ENCODE results near the gene SMIM3.
A peak's percentile ranks its signal among the peaks of the same experiment; 100 is the strongest.
"Not testable (repeated sequence)": the region's sequence is repeated elsewhere in the genome, so short reads cannot be mapped to it uniquely, and the experiment has no call there.

Gene SMIM3

DNA sequence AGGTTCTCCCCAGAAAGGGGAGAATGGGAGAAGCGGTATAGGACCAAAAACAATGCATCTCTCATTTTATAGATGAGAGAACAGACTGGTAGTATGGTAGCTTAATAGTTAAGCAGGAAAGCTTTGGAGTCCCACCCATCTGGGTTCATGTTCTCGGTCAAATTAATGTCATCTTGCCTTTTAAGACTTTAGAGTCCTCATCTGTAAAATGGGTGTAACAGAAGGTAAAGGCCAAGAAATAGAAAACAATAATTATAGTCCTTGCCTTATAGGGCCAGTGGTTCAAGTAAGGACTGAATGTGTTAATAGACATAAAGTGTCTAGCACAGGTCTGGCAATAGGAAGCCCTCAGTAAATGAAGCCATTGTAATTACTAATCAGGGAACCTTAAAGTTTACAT lies 16.4 kb downstream of the SMIM3 start:
- DNase-seq: no peak

DNA sequence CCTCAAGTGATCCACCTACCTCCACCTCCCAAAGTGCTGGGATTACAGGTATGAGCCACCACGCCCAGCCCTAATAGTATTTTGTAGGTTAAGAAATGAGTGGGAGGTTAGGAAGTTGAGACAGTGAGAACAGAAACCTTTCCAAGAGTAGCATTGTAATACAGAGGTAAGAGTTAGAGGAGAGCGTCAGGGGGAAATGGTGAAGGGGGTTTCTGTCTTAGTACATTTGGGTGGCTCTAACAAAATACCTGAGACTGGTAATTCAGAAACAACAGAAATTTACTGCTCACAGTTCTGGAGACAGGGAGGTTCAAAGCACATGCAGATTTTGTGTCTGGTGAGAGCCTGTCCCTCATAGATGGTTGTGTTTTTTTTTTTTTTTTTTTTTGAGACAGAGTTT lies 18.8 kb downstream of the SMIM3 start:
- no peak for DNase-seq

DNA sequence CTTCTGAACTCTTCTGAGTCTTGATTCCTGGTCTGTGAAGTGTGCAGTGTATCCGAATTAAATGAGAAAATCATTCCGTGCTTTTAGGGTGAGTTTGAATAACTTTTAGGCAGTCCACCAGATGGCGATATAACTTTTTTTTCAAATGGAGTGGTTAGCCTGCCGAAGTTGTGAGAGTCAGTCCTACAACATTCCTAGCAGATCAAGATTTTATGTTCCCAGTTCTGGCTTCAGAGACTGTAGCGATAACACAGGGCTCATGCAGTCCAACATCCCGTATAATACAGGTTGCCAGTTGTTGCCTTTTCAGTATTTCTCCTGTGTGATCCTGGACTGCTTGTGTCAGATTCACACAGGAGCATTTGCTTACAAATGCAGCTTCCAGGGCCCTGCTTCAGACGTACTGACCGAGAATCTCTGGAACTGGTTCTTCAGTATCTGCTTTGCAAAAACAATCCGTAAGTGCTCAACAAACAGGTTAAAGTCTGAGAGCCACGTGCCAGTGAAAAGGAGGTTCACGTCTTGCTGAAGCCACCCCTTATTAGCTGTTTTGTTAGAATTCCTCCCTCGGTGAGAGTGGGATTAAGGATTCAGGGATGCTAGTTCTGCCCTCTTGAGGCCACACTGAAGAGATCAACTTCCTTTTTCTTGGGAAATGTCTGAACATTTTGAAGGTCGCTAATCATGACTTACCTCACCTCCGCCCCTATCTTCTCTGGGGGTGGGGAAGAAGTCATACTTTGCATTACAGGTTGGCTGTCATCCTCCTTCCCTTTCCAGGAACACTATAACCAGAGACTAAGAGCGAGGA lies 22.8 kb downstream of the SMIM3 start:
- peak in 1 of 2 donors; percentile 41 for DNase-seq

DNA sequence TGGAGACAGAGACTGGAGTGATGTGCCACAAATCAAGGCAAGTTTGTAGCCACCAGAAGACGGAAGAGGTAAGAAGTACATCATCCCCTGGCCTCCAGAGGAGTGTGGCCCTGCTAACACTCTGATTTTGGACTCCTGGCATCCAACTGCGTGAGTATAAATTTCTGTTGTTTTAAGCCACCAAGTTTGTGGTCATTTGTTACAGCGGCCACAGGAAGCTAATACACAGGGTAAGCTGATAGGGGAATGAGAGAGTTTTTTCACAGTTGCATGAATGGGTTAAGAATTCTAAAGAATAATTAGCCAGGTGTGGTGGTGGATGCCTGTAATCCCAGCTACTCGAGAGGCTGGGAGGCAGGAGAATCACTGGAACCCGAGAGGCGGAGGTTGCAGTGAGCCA lies 25.8 kb downstream of the SMIM3 start:
- DNase-seq: no peak

DNA sequence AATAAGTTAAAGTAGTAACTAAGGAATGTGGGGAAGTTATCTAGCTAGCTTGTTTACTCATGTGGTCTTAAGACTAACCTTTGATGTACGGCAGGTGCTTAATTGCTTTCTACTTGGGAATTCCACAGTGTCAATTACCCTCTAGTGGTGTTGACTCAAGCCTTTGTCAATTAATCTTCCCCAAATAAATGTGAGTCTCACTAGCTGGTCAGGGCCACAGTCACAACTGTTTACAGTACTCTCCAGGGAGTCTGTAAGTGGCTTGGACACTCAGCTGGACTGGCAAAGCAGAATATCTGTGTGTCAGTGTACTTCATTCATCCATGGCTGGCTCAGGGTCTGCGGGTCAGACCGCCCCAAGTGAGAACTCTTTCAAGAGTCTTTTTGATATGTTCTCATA lies 30.8 kb downstream of the SMIM3 start:
- no peak for DNase-seq

DNA sequence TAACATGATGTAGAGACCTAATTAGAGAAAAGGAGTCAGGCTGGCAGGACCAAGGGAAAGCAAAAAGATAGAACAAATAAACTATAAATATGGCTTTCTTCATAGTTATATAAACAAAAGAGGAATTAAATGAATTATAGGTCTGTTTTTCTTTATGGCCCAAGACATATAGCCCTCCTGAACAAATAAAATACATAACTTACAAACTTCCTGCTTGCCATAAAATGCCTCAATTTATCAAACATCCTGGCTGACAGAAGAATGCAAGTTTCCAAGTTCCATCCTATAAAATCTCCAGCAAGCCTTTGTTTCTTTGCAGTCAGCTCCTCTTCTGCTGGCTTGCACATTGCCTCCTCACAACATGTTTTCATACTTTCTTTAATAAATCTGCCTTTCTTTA lies 36.5 kb downstream of the SMIM3 start:
- no peak for DNase-seq

DNA sequence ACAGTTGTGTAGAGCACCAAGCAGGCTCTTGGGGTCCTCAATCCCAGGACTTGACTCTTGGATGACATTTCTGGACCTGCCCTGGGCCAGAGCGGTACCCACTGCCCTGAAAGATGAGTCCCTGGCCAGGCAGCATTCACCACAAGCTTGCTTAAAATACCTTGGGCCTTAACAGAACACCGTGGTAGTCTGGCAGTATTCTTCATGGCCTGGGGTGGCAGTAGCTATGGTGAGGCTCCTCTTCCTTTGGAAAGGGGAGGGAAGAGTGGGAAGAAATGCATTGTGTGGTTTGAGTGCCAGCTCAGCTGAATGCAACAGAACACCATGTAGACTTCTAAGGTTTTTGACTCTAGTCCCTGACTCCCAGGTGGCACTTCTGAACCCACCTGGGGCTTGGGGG lies 38.4 kb downstream of the SMIM3 start:
- DNase-seq: no peak

DNA sequence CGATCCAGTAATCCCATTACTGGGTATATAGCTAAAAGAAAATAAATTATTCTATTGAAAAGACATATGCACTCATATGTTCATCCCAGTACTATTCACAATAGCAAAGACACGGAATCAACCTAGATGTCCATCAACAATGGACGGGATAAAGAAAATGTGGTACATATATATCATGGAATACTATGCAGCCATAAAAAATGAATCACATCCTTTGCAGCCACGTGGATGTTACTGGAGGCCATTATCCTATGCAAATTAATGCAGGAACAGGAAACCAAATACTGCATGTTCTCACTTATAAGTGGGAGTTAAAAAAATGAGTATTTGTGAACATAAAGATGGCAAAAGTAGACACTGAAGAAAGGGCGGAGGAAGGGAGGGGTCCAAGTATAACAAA lies 51.2 kb downstream of the SMIM3 start:
- no peak for DNase-seq

DNA sequence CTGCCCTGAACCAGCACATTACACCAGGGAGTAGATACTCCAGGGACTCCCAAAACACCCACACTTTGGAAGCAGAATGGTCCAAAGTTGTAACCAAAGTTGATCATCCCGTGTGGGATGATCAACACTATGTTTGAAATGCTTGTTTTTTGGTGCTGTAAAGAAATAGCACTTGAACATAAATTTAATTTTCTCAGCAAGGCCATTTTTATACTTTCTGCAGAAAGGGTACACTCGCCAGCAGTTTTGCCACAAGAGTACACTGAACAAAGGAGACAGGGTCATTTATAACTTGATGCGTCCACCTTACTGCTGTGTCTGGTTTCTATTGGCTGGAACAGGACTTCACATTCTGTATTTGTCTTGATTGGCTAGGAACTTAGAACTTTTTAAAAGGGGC lies 53.3 kb downstream of the SMIM3 start:
- DNase-seq: not testable (repeated sequence)

DNA sequence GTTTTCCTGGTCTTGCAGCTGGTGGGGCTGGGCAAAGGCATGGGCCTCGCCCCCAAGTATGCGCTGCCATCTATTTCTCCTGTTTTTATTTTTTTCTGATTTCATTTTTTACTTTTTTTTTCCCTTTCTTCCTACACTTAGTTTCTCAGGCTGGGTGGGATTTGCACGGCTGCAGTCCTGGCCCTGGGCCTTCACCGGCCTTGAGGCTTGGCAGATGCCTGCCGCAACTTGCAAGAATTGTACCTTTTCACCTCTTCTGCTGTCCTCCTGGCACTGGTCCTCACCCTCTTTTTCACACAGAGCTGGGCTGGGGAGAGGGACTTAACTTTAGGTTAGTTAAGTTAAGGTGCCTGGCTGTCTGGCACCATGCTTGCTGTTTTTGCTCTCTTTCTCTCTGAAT lies 57.5 kb downstream of the SMIM3 start:
- no peak for DNase-seq

DNA sequence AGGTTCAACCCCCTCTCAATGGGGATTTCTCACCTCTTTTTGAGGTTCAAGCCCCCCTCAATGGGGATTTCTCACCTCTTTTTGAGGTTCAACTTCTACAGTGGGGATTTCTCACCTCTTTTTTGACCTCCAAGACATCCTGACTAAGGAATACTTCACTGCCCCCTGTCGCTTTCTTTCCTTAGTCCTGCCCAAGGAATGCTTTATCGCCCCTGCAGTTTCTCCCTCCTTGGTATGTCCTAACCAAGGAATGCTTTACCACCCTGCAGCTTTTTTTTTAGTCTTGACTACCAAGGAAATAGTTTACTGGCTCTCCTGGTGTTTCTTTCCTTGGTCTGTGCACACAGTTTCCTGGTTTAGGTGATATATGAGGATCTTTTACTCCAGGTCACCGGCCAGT lies 58.1 kb downstream of the SMIM3 start:
- DNase-seq: no peak

DNA sequence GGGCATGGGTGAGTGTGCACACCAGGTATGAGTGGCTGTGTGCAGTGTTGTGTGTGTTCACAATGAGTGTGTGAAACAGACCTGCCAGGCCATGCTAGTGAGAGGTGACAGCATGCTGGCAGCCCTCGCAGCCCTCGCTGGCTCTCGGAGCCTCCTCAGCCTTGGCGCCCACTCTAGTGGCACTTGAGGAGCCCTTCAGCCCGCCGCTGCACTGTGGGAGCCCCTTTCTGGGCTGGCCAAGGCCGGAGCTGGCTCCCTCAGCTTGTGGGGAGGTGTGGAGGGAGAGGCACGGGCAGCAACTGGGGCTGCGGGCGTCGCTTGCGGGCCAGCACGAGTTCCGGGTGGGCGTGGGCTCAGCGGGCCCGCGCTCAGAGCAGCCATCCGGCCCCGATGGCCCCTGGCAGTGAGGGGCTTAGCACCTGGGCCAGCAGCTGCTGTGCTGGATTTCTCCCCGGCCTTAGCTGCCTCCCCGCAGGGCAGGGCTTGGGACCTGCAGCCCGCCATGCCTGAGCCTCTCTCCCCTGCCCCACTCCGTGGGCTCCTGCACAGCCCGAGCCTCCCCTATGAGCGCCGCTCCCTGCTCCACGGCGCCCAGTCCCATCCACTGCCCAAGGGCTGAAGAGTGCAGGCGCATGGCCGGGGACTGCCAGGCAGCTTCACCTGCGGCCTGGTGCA lies 66.8 kb downstream of the SMIM3 start:
- DNase-seq: not testable (repeated sequence)

DNA sequence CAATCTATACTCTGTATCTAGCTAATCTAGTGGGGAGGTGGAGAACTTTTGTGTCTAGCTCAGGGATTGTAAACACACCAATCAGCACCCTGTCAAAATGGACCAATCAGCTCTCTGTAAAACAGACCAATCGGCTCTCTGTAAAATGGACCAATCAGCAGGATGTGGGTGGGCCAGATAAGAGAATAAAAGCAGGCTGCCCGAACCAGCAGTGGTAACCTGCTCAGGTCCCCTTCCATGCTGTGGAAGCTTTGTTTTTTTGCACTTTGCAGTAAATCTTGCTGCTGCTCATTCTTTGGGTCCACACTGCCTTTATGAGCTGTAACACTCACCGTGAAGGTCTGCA lies 67.7 kb downstream of the SMIM3 start, which contains the start of gene IRGM:
Gene IRGM (plus strand): TSS at position 214 of the 346 bp plus-strand sequence. CDS start 1,603 bp downstream, outside the sequence.
- not testable (repeated sequence) for DNase-seq

Measured in hippocampal formation (tissue), 2 donors.